GM19035 (cell line): ENCODE results near the gene MBNL2.

ENCODE experiments used
- ATAC-seq: cut with Tn5 transposase; IDR thresholded peaks from one replicate; pipeline ENCODE4 v1.9.1; 2021; ENCODE audit not compliant: unreplicated experiment

MBNL2 gene

DNA sequence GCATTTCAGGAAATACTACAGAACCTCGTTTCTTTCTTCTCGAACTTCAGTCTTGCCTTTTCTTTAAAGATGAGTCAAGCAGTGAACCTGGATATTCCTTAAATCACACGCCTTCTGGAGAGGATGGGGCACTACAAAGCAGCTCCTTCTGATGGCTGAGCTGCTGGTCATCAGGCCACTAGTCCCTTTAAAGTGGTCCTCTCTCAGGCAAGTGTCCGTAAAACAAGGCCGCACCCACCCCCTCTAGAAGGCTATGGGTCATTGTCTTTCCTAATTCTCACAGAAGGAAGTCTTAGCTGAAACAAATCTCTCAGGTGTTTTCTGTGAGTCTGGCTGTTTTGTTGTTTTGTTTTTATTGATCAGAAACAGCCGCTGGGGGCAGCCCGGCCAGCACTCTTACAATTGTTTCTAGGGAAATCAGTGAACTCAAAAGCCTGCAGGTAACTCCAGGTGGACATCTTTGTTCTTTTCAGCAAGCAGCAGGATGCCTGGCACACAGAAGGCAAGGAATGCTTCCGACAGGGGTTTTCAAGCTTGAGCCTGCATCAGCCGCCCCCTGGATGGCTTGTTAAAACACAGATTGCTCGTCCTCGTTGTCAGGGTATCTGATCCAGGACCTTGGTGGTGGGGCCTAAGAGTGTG is 45.4 kb downstream of the MBNL2 start:
- no peak for ATAC-seq

DNA sequence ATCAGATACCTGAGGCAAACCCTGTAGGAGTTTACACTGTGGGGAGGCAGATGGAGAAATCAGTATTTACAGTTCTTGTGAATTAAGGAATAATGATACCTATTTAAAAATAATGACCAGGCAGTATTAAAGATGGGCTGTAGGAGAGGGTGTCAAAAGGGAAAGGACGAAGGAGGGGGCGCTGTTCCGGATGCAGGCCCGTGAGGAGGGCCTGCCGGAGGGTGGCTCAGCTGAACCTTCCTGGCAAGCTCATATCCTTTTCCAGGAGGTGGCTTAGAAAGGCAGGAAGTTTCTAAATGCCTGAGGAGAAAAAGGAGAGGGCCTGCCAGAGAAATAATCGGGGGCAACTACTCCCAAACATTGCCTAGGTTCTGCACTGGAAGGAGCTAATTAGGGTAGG is 46.6 kb downstream of the MBNL2 start:
- ATAC-seq, result no peak

DNA sequence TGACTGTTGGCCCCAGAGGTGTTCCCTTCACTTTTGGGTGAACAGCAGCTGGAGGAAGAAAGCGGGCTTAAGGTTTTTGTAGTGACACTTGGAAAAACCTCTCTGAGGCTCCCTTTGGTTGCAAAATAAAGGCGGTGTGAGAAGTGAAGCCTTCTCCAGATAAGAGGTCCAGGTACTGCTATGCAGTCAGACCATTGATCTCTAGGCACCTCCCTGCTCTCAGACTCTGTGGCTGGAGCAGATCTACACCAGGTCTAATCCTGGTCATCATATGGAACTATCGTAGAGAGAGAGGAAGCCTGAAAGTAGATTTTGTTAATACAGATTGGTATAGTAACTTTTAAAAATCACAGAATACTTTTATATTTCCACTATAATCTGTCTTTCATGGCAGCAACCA is 47.5 kb downstream of the MBNL2 start:
- no peak for ATAC-seq

DNA sequence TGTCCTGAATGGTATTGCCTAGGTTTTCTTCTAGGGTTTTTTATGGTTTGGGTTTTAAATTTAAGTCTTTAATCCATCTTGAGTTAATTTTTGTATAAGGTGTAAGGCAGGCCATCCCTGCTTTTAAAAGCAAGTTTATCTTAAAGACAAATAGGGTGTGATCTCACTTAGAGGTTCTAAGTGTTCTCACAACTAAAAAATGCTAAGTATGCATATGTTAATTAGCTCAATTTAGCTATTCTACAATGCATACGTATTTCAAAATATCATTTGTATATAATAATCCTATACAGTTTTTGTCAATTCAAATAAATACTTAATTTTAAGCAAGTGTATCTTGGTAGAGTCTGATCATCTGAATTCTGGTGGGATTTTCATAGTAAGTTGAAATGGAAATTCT is 50.4 kb downstream of the MBNL2 start:
- no peak for ATAC-seq

DNA sequence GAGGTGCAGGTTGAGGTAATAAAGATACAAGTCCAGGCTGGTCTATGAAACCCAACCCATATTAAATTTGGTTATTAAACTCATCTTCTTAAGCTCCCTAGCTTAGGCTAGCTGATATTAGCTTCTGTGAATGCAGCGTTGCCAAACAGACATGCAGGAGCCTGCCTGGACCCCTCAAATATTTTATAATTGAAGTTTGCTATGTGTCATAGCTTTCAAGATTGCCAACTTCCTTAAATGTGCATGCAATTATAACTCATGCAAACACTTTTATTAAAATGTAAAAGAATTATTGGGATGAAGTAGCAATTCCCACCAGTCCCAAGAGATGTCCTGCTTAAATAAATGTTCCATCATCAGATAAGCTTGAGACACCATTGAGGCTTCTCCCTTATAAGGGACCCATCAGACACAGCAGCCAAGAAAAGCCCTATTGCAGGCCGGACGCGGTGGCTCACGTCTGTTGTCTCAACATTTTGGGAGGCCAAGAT is 51.3 kb downstream of the MBNL2 start:
- ATAC-seq, result no peak

DNA sequence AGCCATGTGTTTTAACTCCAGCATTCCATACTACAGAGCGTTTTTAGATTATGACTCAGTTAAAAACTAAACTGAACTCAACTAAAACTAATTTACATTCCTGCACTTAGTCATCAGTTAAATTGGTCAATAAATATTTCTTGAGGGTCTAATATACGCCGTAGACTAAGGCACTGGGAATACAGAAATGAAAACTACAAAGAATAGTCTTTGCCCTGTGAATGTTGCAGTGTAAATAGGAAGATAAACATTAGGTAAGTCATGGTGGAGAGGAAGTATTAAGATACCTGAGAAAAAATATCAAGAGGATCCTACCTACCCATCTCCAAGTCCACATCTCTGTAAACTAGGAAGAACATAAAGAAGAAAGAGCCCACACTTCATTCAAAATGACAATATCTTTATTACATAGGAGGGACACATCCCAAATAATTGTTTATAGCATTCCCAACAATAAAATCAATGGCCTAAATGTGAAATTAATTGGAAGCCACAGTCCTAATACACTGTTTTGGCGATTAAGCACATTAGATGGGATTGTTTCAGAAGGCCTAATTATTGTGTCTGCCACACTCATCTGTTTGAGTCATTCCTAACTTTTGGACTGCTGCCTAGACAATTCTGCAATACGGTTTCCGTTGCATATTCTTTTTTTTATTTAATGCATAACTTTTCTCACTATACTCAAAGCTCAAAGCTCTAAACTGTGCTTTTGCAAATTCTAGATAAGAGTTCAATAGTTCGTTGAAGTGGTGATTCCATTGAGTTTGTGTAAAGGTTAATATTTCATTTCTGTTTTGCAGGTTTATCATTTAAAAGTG is 52.9 kb downstream of the MBNL2 start:
- ATAC-seq, result no peak

DNA sequence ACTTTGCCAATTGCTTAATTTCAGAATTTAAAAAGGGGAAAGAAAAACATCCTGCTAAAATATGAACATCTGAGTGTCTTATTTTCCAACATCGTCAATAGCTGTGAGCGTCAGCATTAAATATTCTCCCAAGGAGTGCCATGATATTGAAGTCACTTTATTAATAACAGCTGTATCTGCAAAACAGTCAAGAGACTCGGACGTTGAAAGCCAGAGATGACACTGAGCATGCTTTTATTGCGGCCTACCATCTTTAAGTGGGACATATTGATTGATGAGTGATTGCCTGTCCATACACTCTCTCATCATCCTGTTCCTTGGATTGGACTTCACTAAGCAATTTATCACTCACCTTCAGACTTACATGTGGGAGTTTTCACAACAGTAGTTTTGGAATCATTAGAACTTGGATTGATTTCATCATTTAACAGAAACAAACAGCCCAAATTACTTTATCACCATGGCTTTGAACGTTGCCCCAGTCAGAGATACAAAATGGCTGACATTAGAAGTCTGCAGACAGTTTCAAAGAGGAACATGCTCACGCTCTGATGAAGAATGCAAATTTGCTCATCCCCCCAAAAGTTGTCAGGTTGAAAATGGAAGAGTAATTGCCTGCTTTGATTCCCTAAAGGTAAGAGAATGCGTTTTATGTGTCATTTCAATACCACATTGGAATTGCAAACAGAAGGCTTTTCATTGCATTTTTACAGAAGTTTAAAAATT is 53.8 kb downstream of the MBNL2 start:
- ATAC-seq, result no peak

DNA sequence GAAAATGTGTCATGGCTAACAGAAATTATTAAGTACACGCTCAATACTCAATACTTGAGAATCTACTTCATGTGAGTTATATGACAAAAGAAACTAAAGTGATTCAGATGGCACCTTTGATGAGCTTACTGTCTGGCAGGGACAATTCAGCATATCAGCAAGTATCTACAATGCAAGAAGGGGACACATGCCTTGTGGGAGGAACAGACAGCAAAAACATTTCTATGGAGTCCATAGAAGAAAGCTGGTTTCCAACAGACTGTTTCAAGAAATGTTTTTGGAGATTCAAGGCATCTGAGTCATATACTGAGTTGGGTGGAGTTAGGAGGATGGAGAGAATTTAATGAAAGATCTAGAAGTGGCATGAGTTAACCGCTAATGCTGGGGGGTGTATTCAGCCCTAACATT is 54.7 kb downstream of the MBNL2 start:
- no peak for ATAC-seq

DNA sequence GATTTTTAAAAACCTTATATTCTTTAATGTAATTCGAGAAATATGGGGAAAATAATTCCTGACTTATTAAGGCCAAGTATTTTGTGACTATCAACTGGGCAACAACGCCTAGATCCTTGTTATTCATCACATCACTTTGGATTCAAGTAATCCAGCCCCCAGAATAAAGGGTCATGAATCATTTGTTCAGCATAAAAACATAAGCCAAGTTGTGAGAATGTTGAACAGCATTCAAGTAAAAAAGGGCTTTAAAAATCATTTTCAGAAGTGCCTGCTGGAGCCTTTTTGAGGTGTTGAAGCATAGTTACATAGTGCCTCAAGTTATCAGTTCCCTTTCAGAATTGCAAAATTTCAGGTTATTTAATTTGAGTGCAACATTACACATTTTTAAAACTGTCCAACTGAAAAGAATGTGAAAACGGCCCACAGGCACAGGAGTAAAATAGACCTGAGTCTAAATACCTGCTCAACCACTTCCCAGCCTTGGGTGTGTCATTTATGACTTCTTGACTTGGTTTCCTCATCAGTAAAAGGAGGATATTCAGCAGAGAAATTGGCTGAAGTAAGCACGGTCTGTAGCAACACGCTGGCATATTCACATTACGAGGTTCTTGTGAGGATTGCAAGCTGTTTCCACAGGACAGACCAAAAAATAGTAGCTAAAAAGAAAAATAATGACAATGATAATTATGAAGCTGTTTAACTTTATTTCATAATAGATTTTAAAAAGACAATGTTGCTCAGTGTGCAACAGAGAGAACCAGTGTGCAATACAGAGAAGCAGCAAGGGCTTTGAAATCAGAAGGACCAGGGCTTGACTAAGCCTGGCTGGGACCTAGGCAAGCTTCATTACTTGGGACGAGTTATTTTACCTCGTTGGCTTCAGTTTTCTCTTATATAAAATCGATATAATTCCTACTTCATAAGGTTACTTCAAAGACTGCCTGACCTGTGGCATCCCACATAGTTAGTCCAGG is 56.6 kb downstream of the MBNL2 start:
- ATAC-seq, result no peak

DNA sequence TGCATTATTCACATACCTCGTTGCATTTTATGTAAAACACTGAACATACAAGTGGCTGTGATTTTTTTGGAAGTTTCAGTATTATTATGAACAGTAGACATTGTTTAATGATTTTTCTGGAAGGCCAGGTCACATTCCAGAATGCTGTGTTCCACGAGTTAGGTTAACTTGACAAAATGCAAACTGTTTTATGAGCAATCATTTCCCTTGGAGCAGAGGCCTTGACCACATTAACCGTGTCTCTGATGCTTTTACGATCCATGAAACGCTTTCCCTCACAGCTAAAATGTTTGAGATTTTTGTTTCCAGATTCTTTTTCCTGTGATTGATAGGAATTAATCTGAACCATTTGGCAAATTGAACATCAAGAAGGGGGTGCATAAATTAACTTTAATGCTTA is 57.8 kb downstream of the MBNL2 start:
- no peak for ATAC-seq

DNA sequence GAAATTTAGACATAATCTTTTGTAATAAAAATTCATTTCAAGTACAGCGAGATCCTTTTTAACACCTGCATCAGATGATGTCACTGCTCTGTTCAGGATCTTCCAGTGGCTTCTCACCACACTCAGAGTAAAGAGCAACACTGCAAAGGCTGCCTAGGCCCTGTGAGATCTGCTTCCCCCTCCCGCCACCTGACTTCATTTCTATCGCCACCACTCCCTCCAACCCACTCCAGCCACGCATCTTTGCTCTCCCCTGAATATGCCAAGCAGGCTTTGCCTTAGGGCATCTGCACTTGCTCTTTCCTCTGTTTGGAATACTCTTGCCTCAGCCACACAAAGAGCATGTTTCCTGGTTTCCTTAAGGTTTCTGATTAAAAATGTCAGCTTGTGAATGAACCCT is 58.3 kb downstream of the MBNL2 start:
- no peak for ATAC-seq

DNA sequence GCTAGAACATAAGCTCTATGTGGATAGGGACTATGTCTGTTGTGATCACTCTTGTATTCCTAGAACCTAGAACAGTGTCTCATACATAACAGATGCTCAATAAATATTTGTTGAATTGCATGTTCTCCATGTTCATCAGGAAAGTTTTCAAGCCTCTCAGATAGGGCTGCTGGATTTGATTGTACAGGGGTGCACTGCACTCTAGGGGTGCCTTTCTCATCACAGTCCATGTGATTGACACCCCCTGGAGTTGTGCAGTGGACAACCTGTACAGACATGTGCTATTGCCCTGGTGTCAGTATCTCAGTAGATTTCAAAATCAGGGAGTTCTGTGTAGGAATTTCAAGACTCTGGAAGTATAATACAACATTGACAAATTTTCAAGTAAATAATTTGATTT is 58.9 kb downstream of the MBNL2 start:
- ATAC-seq, result no peak

DNA sequence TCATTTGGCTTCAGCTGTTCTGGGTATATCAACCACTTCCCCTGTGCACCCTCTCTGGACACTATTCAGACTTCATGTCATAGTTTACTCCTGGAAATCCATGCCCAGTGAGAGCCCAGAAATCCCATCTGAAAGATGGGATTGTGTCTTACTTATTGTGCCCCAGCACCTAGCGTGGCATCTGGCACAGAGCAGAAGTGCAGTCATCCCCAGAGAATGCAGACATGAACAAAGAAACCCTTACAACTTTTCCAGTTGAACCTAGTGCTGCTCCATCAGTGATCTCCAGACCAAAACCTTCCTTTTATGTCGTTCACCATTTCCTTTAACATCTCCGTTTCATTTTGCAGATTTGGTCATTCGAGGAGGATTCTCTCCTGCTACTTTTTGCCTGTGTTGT is 60.6 kb downstream of the MBNL2 start:
- no peak for ATAC-seq

DNA sequence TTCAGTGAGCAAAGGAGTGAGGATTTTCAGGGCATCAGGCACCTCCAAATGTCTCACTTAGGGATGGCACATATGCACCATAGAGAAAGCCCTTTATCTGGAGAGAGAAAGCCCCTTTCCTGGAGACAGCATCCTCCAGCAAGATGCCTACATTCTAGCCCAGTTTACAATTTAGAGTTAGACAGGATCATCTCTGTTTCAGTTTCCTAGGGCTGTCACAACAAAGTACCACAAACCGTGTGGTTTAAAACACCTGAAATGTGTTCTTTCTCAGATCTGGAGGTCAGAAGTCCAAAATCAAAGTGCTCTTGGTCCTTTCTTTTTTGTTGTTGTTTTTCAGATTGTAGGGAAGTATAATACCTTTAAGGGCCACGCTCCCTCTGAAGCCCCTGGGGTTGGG is 61.8 kb downstream of the MBNL2 start:
- no peak for ATAC-seq

DNA sequence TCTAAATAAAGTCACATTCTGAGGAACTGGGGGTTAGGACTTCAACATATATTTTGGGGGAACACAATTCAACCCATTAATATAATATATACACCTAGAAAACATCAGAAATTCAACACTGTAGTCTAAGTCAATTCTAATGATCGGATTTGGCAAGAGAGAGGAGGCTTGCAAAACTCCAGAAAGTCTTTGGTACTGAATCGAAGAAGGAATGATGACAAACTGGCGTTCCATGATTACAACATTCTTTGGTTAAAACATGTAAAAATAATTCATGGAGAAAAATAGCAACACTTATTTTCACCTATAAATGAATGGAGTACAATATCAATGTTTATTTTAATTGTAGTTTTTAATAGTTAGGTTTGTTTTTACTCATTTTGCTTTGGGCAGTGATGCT is 62.4 kb downstream of the MBNL2 start:
- no peak for ATAC-seq

DNA sequence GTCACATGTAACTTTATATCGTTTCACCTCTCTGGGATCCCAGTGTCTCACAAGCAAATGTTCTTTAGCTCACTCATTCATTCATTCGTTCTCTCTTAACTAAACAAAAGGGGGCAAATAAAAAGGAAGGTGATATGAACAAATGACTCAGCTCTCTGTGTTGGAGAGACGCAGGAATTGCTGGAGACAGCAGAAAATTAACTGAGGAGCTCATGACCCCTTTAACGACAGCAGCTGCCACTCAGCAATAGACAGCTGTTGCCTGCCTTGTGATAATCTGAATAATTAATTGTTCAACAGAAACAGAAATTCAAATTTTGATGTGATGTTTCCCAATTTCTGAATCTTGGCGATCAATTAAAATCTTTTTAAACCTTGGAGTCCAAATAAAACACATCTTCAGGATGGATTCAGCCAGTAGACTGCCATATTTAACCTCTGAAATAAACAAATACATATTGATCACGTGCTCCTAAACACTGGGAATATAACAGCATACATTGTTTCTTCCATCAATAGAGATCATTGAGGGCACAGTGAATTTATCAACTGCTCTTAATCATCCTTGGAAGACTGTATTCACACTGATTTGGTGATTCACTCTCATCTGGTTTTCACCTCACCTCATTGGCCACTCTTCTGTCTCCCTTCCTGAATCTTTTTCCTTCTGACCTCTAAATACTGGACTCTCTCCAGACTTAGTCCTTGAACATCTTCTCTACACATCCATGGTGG is 63.3 kb downstream of the MBNL2 start:
- ATAC-seq, result no peak

DNA sequence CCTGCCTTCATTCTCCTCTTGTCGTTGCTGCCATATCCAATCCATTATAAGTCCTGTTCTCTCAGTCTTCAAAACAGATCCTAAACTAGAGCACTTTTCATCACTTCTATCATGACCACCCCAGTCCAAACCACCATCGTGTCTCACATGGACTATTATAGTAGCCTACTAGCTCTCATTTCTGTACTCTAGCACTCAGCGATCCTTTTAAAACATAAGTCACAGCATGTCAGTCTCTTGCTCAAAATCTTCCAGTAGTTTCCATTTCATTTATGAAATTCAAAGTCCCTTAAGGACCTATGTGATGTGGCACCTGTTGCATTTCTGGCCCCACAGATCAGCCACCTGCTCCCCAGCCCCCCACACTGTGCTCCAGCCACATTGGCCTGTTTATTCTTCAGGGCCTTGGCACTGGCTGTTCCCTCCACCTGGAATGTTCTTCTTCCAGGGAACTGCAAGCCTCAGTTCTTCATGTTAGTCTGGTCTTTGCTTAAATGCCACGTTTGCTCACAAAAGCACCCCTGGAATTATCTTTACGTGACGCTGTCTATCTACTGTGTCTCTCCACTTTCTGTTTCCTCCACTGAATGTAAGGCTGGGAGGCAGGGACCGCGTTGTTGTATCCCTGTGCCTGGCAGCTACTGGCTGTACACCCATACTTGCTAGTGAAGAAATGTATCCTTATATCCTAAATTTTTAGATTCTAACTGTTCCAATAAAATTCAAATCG is 64.3 kb downstream of the MBNL2 start:
- no peak for ATAC-seq

DNA sequence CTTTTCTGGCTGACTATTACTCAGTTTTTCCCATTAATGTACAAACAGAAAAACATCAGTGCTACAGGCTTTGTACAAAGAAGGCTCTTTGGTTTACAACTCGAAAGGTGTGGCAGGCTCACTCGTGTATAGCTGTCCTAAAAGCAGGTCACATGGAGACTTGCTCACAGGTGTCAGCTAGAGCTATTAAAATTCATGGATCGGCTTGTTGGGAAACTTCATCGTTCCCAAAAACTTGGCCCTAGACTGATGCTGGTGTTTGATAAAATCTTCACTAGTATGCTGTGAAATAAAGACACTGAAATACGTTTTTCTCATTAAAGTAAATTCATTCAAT is 64.9 kb downstream of the MBNL2 start:
- ATAC-seq, result no peak

DNA sequence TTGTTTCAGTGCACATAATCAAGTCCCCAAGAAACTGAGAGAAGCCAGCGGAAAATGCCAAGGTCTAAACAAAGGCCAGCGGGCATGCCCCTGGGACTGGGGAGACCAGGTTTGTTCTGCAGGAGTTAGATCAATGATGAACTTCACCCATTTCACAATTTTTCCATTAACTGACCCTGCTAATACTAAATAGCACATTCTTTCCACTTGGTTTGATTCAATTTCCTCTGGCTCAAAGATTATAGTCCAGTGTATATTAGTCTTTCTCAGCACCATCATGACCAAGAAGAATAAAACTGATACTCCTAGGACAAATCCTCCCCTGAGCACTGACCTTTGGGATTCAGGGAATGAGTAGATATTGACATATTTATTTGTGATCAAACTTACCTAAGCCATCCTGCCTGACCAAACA is 66.4 kb downstream of the MBNL2 start:
- no peak for ATAC-seq
